Activated naive CD8-positive, alpha-beta T cell treated with anti-CD3 and anti-CD28 coated beads, Interleukin-2, amount 50 U/mL, for 24 hours (primary cell): ENCODE measurements around the gene CRYL1.
A peak's percentile ranks its signal among the peaks of the same experiment; 100 is the strongest.

Source experiments
- ATAC-seq: fragments of 150-1000 bp; cut with Tn5 transposase; one replicate; pipeline ENCODE4 v1.10.0; 2021
- DNase-seq: peaks from one replicate; pipeline ENCODE4 v3.0.0; 2021
- H3K27ac Mint-ChIP-seq: one replicate; pipeline ENCODE4 v1.8.0; 2021; ENCODE audit warnings: mild to moderate bottlenecking, mixed read lengths
- H3K27me3 Mint-ChIP-seq: one replicate; pipeline ENCODE4 v1.8.0; 2021; ENCODE audit warnings: mixed read lengths
- H3K36me3 Mint-ChIP-seq: one replicate; pipeline ENCODE4 v1.8.0; 2021; ENCODE audit warnings: low read depth, mixed read lengths
- H3K4me1 Mint-ChIP-seq: one replicate; pipeline ENCODE4 v1.8.0; 2021; ENCODE audit warnings: mixed read lengths
- H3K4me3 Mint-ChIP-seq: one replicate; pipeline ENCODE4 v1.8.0; 2021; ENCODE audit warnings: mild to moderate bottlenecking, moderate library complexity, mixed read lengths
- H3K9me3 Mint-ChIP-seq: one replicate; pipeline ENCODE4 v1.8.0; 2021; ENCODE audit warnings: mixed read lengths

CRYL1 gene

GRCh38 chr13:20550799-20551198 is 25.1 kb upstream of the CRYL1 start:
- no peak overlapping the region for H3K27ac Mint-ChIP-seq
- ATAC-seq: no peak
- H3K9me3 Mint-ChIP-seq: no peaks in the 10 kb centered on the region
- H3K36me3 Mint-ChIP-seq: no peaks in the 10 kb centered on the region
- H3K27me3 Mint-ChIP-seq: no peaks in the 10 kb centered on the region
- no peak for DNase-seq
- no peak overlapping the region for H3K4me3 Mint-ChIP-seq
- H3K4me1 Mint-ChIP-seq: peaks cover 8% of the 10 kb centered on the region

GRCh38 chr13:20547479-20547908 is 21.8 kb upstream of the CRYL1 start:
- peaks cover 8% of the 10 kb centered on the region for H3K4me1 Mint-ChIP-seq
- H3K27me3 Mint-ChIP-seq: no peaks in the 10 kb centered on the region
- ATAC-seq (no peak), DNase-seq (no peak)
- H3K4me3 Mint-ChIP-seq: no peak overlapping the region
- no peaks in the 10 kb centered on the region for H3K36me3 Mint-ChIP-seq
- no peaks in the 10 kb centered on the region for H3K9me3 Mint-ChIP-seq
- H3K27ac Mint-ChIP-seq: no peak overlapping the region

- no peaks in the 10 kb centered on the region for H3K36me3 Mint-ChIP-seq
- no peak for DNase-seq
- no peak for ATAC-seq
- no peak overlapping the region for H3K4me3 Mint-ChIP-seq
- H3K27ac Mint-ChIP-seq: no peak overlapping the region
- H3K4me1 Mint-ChIP-seq: peaks cover 8% of the 10 kb centered on the region
- H3K27me3 Mint-ChIP-seq: no peaks in the 10 kb centered on the region
- H3K9me3 Mint-ChIP-seq: no peaks in the 10 kb centered on the region
These were observed 20.9 kb upstream of the CRYL1 start for GRCh38 chr13:20546556-20546955.

- DNase-seq: no peak
- no peaks in the 10 kb centered on the region for H3K9me3 Mint-ChIP-seq
- peaks cover 8% of the 10 kb centered on the region for H3K4me1 Mint-ChIP-seq
- no peak overlapping the region for H3K4me3 Mint-ChIP-seq
- no peak overlapping the region for H3K27ac Mint-ChIP-seq
- no peaks in the 10 kb centered on the region for H3K36me3 Mint-ChIP-seq
- no peak for ATAC-seq
- no peaks in the 10 kb centered on the region for H3K27me3 Mint-ChIP-seq
These were observed 18.7 kb upstream of the CRYL1 start for GRCh38 chr13:20544201-20544923.

- Mint-ChIP-seq H3K9me3 (peaks cover 11% of the 10 kb centered on the region), H3K27ac (no peak overlapping the region), H3K36me3 (peaks cover 2% of the 10 kb centered on the region), H3K4me3 (no peak overlapping the region), H3K27me3 (no peaks in the 10 kb centered on the region), H3K4me1 (no peaks in the 10 kb centered on the region)
- ATAC-seq (no peak), DNase-seq (no peak)
These were observed 11.3 kb upstream of the CRYL1 start for GRCh38 chr13:20536992-20537391.

GRCh38 chr13:20534038-20534608 is 8.5 kb upstream of the CRYL1 start:
- Mint-ChIP-seq H3K9me3 (peaks cover 11% of the 10 kb centered on the region), H3K27ac (no peak overlapping the region)
- ATAC-seq: no peak

GRCh38 chr13:20528452-20528851 is 2.8 kb upstream of the CRYL1 start:
- H3K27me3 Mint-ChIP-seq: peaks cover 2% of the 10 kb centered on the region
- H3K4me3 Mint-ChIP-seq: no peak overlapping the region
- peaks cover 31% of the 10 kb centered on the region for H3K4me1 Mint-ChIP-seq
- H3K27ac Mint-ChIP-seq: no peak overlapping the region
- ATAC-seq (no peak), DNase-seq (peak; percentile 6)
- no peaks in the 10 kb centered on the region for H3K36me3 Mint-ChIP-seq
- no peaks in the 10 kb centered on the region for H3K9me3 Mint-ChIP-seq

More at GRCh38 chr13:20534038-20534608, 8.5 kb upstream of the CRYL1 start:
- Mint-ChIP-seq H3K4me1 (no peaks in the 10 kb centered on the region), H3K36me3 (peaks cover 2% of the 10 kb centered on the region), H3K27me3 (peaks cover 2% of the 10 kb centered on the region), H3K4me3 (no peak overlapping the region)
- no peak for DNase-seq

- Mint-ChIP-seq H3K4me1 (peaks cover 32% of the 10 kb centered on the region), H3K27ac (peak overlapping the region; percentile 88), H3K9me3 (no peaks in the 10 kb centered on the region), H3K4me3 (peak overlapping the region; percentile 85), H3K27me3 (peaks cover 2% of the 10 kb centered on the region), H3K36me3 (no peaks in the 10 kb centered on the region)
- no peak for DNase-seq
- no peak for ATAC-seq
These were observed 1.0 kb upstream of the CRYL1 start for GRCh38 chr13:20526664-20527063.

GRCh38 chr13:20525144-20525600 is 485 bp downstream of the CRYL1 start:
- peak; percentile 29 for DNase-seq
- peak; percentile 13 for ATAC-seq
- no peaks in the 10 kb centered on the region for H3K9me3 Mint-ChIP-seq
- H3K36me3 Mint-ChIP-seq: no peaks in the 10 kb centered on the region
- peaks cover 32% of the 10 kb centered on the region for H3K4me1 Mint-ChIP-seq
- no peaks in the 10 kb centered on the region for H3K27me3 Mint-ChIP-seq
- peak overlapping the region; percentile 84 for H3K4me3 Mint-ChIP-seq
- no peak overlapping the region for H3K27ac Mint-ChIP-seq

- no peak overlapping the region for H3K27ac Mint-ChIP-seq
- no peaks in the 10 kb centered on the region for H3K9me3 Mint-ChIP-seq
- peaks cover 1% of the 10 kb centered on the region for H3K36me3 Mint-ChIP-seq
- DNase-seq (no peak), ATAC-seq (no peak)
- H3K4me3 Mint-ChIP-seq: no peak overlapping the region
- H3K27me3 Mint-ChIP-seq: no peaks in the 10 kb centered on the region
- H3K4me1 Mint-ChIP-seq: peaks cover 19% of the 10 kb centered on the region
These were observed 4.1 kb downstream of the CRYL1 start for GRCh38 chr13:20521364-20522115.

GRCh38 chr13:20519875-20520274 is 5.8 kb downstream of the CRYL1 start:
- H3K27ac Mint-ChIP-seq: no peak overlapping the region

GRCh38 chr13:20518660-20519100 is 7.0 kb downstream of the CRYL1 start:
- Mint-ChIP-seq H3K27me3 (no peaks in the 10 kb centered on the region), H3K4me1 (peaks cover 4% of the 10 kb centered on the region), H3K9me3 (no peaks in the 10 kb centered on the region), H3K27ac (no peak overlapping the region), H3K36me3 (peaks cover 1% of the 10 kb centered on the region), H3K4me3 (no peak overlapping the region)
- DNase-seq (no peak), ATAC-seq (no peak)

More at GRCh38 chr13:20519875-20520274, 5.8 kb downstream of the CRYL1 start:
- H3K27me3 Mint-ChIP-seq: no peaks in the 10 kb centered on the region
- peaks cover 11% of the 10 kb centered on the region for H3K4me1 Mint-ChIP-seq
- H3K4me3 Mint-ChIP-seq: no peak overlapping the region
- DNase-seq (no peak), ATAC-seq (no peak)
- H3K9me3 Mint-ChIP-seq: no peaks in the 10 kb centered on the region
- peaks cover 1% of the 10 kb centered on the region for H3K36me3 Mint-ChIP-seq

- H3K4me3 Mint-ChIP-seq: no peak overlapping the region
- H3K9me3 Mint-ChIP-seq: no peaks in the 10 kb centered on the region
- DNase-seq (no peak), ATAC-seq (no peak)
- H3K4me1 Mint-ChIP-seq: no peaks in the 10 kb centered on the region
- peaks cover 4% of the 10 kb centered on the region for H3K36me3 Mint-ChIP-seq
- no peaks in the 10 kb centered on the region for H3K27me3 Mint-ChIP-seq
- H3K27ac Mint-ChIP-seq: no peak overlapping the region
These were observed 10.8 kb downstream of the CRYL1 start for GRCh38 chr13:20514866-20515265.

GRCh38 chr13:20513466-20513995 is 12.1 kb downstream of the CRYL1 start:
- DNase-seq (no peak), ATAC-seq (no peak)

More at GRCh38 chr13:20513466-20513995, 12.1 kb downstream of the CRYL1 start:
- no peaks in the 10 kb centered on the region for H3K9me3 Mint-ChIP-seq
- H3K27me3 Mint-ChIP-seq: no peaks in the 10 kb centered on the region
- H3K27ac Mint-ChIP-seq: no peak overlapping the region
- H3K4me1 Mint-ChIP-seq: no peaks in the 10 kb centered on the region
- H3K36me3 Mint-ChIP-seq: peaks cover 4% of the 10 kb centered on the region
- no peak overlapping the region for H3K4me3 Mint-ChIP-seq
